Upper lobe of left lung (tissue), 6 donors: ENCODE results near the gene ZNF337. TPM values are rescaled to one million over a fixed set of nuclear protein-coding genes. Genes with fewer than 3 reads are reported as not detected.

Experiments used
- ATAC-seq, 2 donors: fragments of 200-7000 bp; cut with Tn5 transposase; one replicate each; pipeline ENCODE4 v1.9.1; 2022; ENCODE audit warnings: mild to moderate bottlenecking in 2 of 2, moderate library complexity in 2 of 2; ENCODE audit not compliant: low FRiP score in 2 of 2
- DNase-seq, 2 donors: peaks; one replicate each; pipeline ENCODE4 v3.0.0-alpha.2; 2019 to 2020
- H3K27ac ChIP-seq, 4 donors: fragments of 200-600 bp; sonication (generic); one replicate each; pipeline ENCODE4 v1.5.1; 2016 to 2019
- H3K27me3 ChIP-seq, 4 donors: fragments of 200-600 bp; sonication (generic); one replicate each; pipeline ENCODE4 v1.5.1; 2017 to 2019
- H3K36me3 ChIP-seq, 4 donors: fragments of 200-600 bp; sonication (generic); one replicate each; pipeline ENCODE4 v1.5.1; 2016 to 2019
- H3K4me1 ChIP-seq, 4 donors: fragments of 200-600 bp; sonication (generic); one replicate each; pipeline ENCODE4 v1.5.1; 2018 to 2019
- H3K4me3 ChIP-seq, 4 donors: fragments of 200-600 bp; sonication (generic); one replicate each; pipeline ENCODE4 v1.5.1; 2017 to 2019; ENCODE audit warnings: mild to moderate bottlenecking in 2 of 4, moderate library complexity in 1 of 4
- H3K9me3 ChIP-seq, 4 donors: fragments of 200-600 bp; sonication (generic); one replicate each; pipeline ENCODE4 v1.5.1; 2018 to 2019
- CTCF ChIP-seq, 6 experiments: fragments of 450-650 bp in 4 of 6; fragments of 200-600 bp in 2 of 6; sonication (generic) in 2 of 6; IDR thresholded peaks; one replicate each; pipeline ENCODE4 v1.5.1; 2016 to 2019; ENCODE audit warnings: antibody characterized with exemption in 6 of 6
- EP300 ChIP-seq, 4 donors: sonication (generic); formaldehyde crosslinking; IDR thresholded peaks; one replicate each; pipeline ENCODE4 v1.5.1; 2017; ENCODE audit warnings: antibody characterized with exemption in 4 of 4, control low read depth in 2 of 4
- POLR2AphosphoS5 ChIP-seq, 2 donors: sonication (generic); formaldehyde crosslinking; IDR thresholded peaks; one replicate each; pipeline ENCODE4 v1.5.1; 2017; ENCODE audit warnings: antibody characterized with exemption in 2 of 2
- WGBS, 2 donors: methylation state at CpG; one replicate each; pipeline ENCODE4 v1.1.5; 2017 to 2018; 5-methylcytosine and 5-hydroxymethylcytosine counted together
- small RNA-seq, 4 donors: library from RNA; depleted of rRNA; stranded (forward); fragments of <200 nt; gene quantifications; one replicate each; pipeline ENCODE3, GENCODE V24; 2016
- total RNA-seq, 6 donors: library from RNA; depleted of rRNA in 4 of 6; stranded (reverse); fragments of >200 nt in 4 of 6; gene quantifications; one replicate each; pipeline versions ENCODE4 v1.1.0 to v1.2.1, GENCODE V29; 2016 to 2021
- donor health status: DM: no; HTN: no; CAD: no; lungs with moderate emphysema.
- donor health status: DM: no; HTN: yes; CAD: no; lungs with severe emphysema.

Gene ZNF337
- total RNA-seq, 6 donors from 2014 or later = 10.8 to 41.9 (median 14.5) TPM

- Histone ChIP-seq H3K4me3 (no peak overlapping the region), H3K9me3 (no peaks in the 10 kb centered on the region), H3K4me1 (peaks cover 0 to 1% (median under 1%) of the 10 kb centered on the region in 4 donors), H3K27me3 (no peaks in the 10 kb centered on the region), H3K27ac (no peak overlapping the region), H3K36me3 (peaks cover 0 to 3% (median 0%) of the 10 kb centered on the region in 4 donors)
- no peak for TF ChIP-seq EP300 (IDR thresholded peaks at IDR 0.05)
- WGBS, 2 donors = 89 to 91% methylated on average over 8 of the region's 8 CpGs
- ATAC-seq (no peak), DNase-seq (no peak)
Observed at GRCh38 chr20:25629816-25630499, 66.7 kb downstream of the ZNF337 start.

- TF ChIP-seq CTCF (IDR thresholded peaks at IDR 0.05) (no peak), POLR2AphosphoS5 (IDR thresholded peaks at IDR 0.05) (no peak), EP300 (IDR thresholded peaks at IDR 0.05) (no peak)
- Histone ChIP-seq H3K4me3 (no peak overlapping the region), H3K27me3 (no peaks in the 10 kb centered on the region), H3K36me3 (no peaks in the 10 kb centered on the region), H3K4me1 (peaks cover 6 to 18% (median 17%) of the 10 kb centered on the region in 4 donors), H3K27ac (no peak overlapping the region), H3K9me3 (no peaks in the 10 kb centered on the region)
- ATAC-seq = no peak
- no peak for DNase-seq
- 86 to 87% methylated on average over 9 of the region's 9 CpGs for WGBS, 2 donors
Observed at GRCh38 chr20:25626779-25627178, 69.9 kb downstream of the ZNF337 start.

DNA sequence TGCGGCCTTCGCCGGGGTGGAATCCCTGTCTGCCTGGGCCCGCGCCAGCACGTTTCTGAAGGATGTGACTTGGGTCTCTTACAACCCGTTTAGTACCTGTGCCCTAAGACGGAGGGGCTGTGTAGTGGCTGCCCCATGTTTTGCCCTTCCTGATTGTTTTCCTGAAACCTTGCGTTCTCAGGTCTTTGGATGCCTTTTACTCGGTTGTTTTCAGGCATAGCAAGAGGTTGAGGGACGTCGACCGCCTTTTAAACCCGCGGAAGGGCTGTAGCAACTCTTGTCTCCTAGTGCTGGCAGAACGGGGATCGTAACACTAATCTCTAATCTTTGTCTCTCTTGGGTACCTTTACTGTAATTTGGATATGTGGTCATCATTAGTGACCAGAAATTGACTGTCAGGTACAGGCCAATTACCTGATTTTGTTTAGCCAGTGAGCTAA lies 72.1 kb downstream of the ZNF337 start:
- H3K27ac ChIP-seq = peak overlapping the region; percentile 84 to 95 (median 94)
- ATAC-seq = no peak
- DNase-seq = no peak

More for the DNA sequence above, 72.1 kb downstream of the ZNF337 start:
- peak overlapping the region; percentile 52 to 96 (median 88) for H3K4me3 ChIP-seq
- H3K36me3 ChIP-seq = no peaks in the 10 kb centered on the region
- 52 to 65% methylated on average over 11 to 17 of the region's 17 CpGs for WGBS, 2 donors
- H3K4me1 ChIP-seq = peaks cover 6 to 23% (median 22%) of the 10 kb centered on the region in 4 donors
- no peaks in the 10 kb centered on the region for H3K9me3 ChIP-seq
- H3K27me3 ChIP-seq = no peaks in the 10 kb centered on the region
- TF ChIP-seq CTCF (IDR thresholded peaks at IDR 0.05) = peak in 1 of 6 experiments; percentile 9
- no peak for TF ChIP-seq POLR2AphosphoS5 (IDR thresholded peaks at IDR 0.05)

Small RNA genes lying within 50 kb of the gene (small RNA-seq; reads per million reads assigned to genes)
- gene RN7SL594P = 0 reads per million in 4 donors

Other genes starting within 250 kb of the ZNF337 start
- 10 to 100 TPM; 10.2 to 47.1 (median 20.3) TPM for gene NINL, start 111.3 kb downstream of the ZNF337 start, total RNA-seq
- 1 to 10 TPM; 1.0 to 7.0 (median 4.7) TPM for gene NANP, start 72.8 kb downstream of the ZNF337 start, total RNA-seq